Fibroblast of skin of left quadriceps (primary cell): ENCODE measurements around the gene MAST2.
"Not testable (repeated sequence)": the region's sequence is repeated elsewhere in the genome, so short reads cannot be mapped to it uniquely, and the experiment has no call there.

Experiments
- DNase-seq, 2 experiments: peaks; one replicate each; pipeline ENCODE4 v3.0.0-alpha.2; 2013; ENCODE audit warnings: low read depth in 2 of 2

MAST2 gene

GRCh38 chr1:45803299-45803780 is at the start of gene MAST2:
Gene MAST2, plus strand, starts transcription at chr1:45803612. Its CDS starts 284 bp downstream, at chr1:45803896.
- peak; percentile 62 to 69 for DNase-seq

GRCh38 chr1:45755697-45756096 is 47.7 kb upstream of the MAST2 start:
- DNase-seq = no peak

- no peak for DNase-seq
Measured at GRCh38 chr1:45762291-45762690, 41.1 kb upstream of the MAST2 start.

GRCh38 chr1:45765999-45766792 is 37.2 kb upstream of the MAST2 start:
- no peak for DNase-seq

GRCh38 chr1:45767035-45767434 is 36.4 kb upstream of the MAST2 start:
- peak in 1 of 2 experiments; percentile 13 for DNase-seq

- no peak for DNase-seq
Measured at GRCh38 chr1:45769261-45769932, 34.0 kb upstream of the MAST2 start.

GRCh38 chr1:45772971-45773370 is 30.4 kb upstream of the MAST2 start:
- DNase-seq = no peak

- no peak for DNase-seq
Measured at GRCh38 chr1:45775794-45776193, 27.6 kb upstream of the MAST2 start.

GRCh38 chr1:45785583-45785982 is 17.8 kb upstream of the MAST2 start:
- DNase-seq = no peak

GRCh38 chr1:45787905-45788304 is 15.5 kb upstream of the MAST2 start:
- no peak for DNase-seq

GRCh38 chr1:45789601-45790000 is 13.8 kb upstream of the MAST2 start:
- DNase-seq = no peak

- no peak for DNase-seq
Measured at GRCh38 chr1:45792744-45793143, 10.7 kb upstream of the MAST2 start.

GRCh38 chr1:45793942-45794604 is 9.3 kb upstream of the MAST2 start:
- no peak for DNase-seq

GRCh38 chr1:45796381-45796780 is 7.0 kb upstream of the MAST2 start:
- no peak for DNase-seq

GRCh38 chr1:45796946-45797345 is 6.5 kb upstream of the MAST2 start:
- no peak for DNase-seq

GRCh38 chr1:45800899-45801298 is 2.5 kb upstream of the MAST2 start:
- no peak for DNase-seq

GRCh38 chr1:45802343-45803298 is 791 bp upstream of the MAST2 start:
- peak; percentile 70 to 71 for DNase-seq

GRCh38 chr1:45803781-45804668 is 613 bp downstream of the MAST2 start:
- not testable (repeated sequence) for DNase-seq

- DNase-seq = no peak
Measured at GRCh38 chr1:45804669-45804969, 1.2 kb downstream of the MAST2 start.

- no peak for DNase-seq
Measured at GRCh38 chr1:45806129-45806528, 2.7 kb downstream of the MAST2 start.

- DNase-seq = no peak
Measured at GRCh38 chr1:45809761-45810160, 6.3 kb downstream of the MAST2 start.
